SK-N-SH treated with all-trans-retinoic acid at 6 μM for 48 hours (cell line): ENCODE results near the gene PRKCE.

Experiments
- ATAC-seq: fragments of 200-7000 bp; cut with Tn5 transposase; 3 replicates; pipeline ENCODE4 v1.9.1; 2020; ENCODE audit warnings: mild to moderate bottlenecking, moderate library complexity
- ARNTL ChIP-seq: fragments of 450-650 bp; formaldehyde crosslinking; IDR thresholded peaks from 2 replicates; pipeline ENCODE4 v1.5.0; 2020; ENCODE audit warnings: low read depth, mild to moderate bottlenecking, moderate library complexity, borderline replicate concordance
- BACH2 ChIP-seq: fragments of 250-450 bp; sonication (Bioruptor Pico); IDR thresholded peaks from 2 replicates; pipeline ENCODE4 v1.9.0; 2021; ENCODE audit warnings: mild to moderate bottlenecking, borderline replicate concordance
- CREB5 ChIP-seq: fragments of 250-450 bp; sonication (Bioruptor Pico); IDR thresholded peaks from 2 replicates; pipeline ENCODE4 v1.5.1; 2020; ENCODE audit warnings: low read depth, mild to moderate bottlenecking, moderate library complexity
- CSDC2 ChIP-seq: fragments of 250-450 bp; sonication (Bioruptor Pico); IDR thresholded peaks from 2 replicates; pipeline ENCODE4 v1.5.0; 2020; ENCODE audit warnings: mild to moderate bottlenecking, moderate library complexity
- CSRNP3 ChIP-seq: fragments of 250-450 bp; sonication (Bioruptor Pico); IDR thresholded peaks from 2 replicates; pipeline ENCODE4 v1.5.1; 2021; ENCODE audit warnings: mild to moderate bottlenecking, moderate library complexity
- ESRRG ChIP-seq: fragments of 250-450 bp; sonication (Bioruptor Pico); IDR thresholded peaks from 2 replicates; pipeline ENCODE4 v1.6.1; 2021; ENCODE audit warnings: mild to moderate bottlenecking
- GLIS3 ChIP-seq: fragments of 250-450 bp; sonication (Bioruptor Pico); IDR thresholded peaks from 2 replicates; pipeline ENCODE4 v1.5.0; 2020; ENCODE audit warnings: mild to moderate bottlenecking, moderate library complexity
- ISL1 ChIP-seq: fragments of 250-450 bp; sonication (Bioruptor Pico); IDR thresholded peaks from 2 replicates; pipeline ENCODE4 v2.1.2; 2022; ENCODE audit warnings: mild to moderate bottlenecking, moderate library complexity
- OSR1 ChIP-seq: fragments of 250-450 bp; sonication (Bioruptor Pico); IDR thresholded peaks from 2 replicates; pipeline ENCODE4 v1.8.0; 2022; ENCODE audit warnings: moderate library complexity, mild to moderate bottlenecking, inconsistent platforms
- PATZ1 ChIP-seq: fragments of 250-450 bp; sonication (Bioruptor Pico); IDR thresholded peaks from 2 replicates; pipeline ENCODE4 v1.8.0; 2020; ENCODE audit warnings: mild to moderate bottlenecking, moderate library complexity, borderline replicate concordance
- POU6F1 ChIP-seq: fragments of 250-450 bp; sonication (Bioruptor Pico); IDR thresholded peaks from 2 replicates; pipeline ENCODE4 v1.8.0; 2021; ENCODE audit warnings: low read depth, mild to moderate bottlenecking, moderate library complexity, borderline replicate concordance
- PPARA ChIP-seq: fragments of 250-450 bp; sonication (Bioruptor Pico); IDR thresholded peaks from 2 replicates; pipeline ENCODE4 v1.5.0; 2020; ENCODE audit warnings: mild to moderate bottlenecking, borderline replicate concordance
- RARB ChIP-seq: fragments of 250-450 bp; sonication (Bioruptor Pico); IDR thresholded peaks from 2 replicates; pipeline ENCODE4 v1.8.0; 2021; ENCODE audit warnings: mild to moderate bottlenecking, moderate library complexity
- SNAI2 ChIP-seq: fragments of 250-450 bp; sonication (Bioruptor Pico); IDR thresholded peaks from 2 replicates; pipeline ENCODE4 v1.5.0; 2020; ENCODE audit warnings: mild to moderate bottlenecking, moderate library complexity
- TCF4 ChIP-seq: fragments of 250-450 bp; sonication (Bioruptor Pico); IDR thresholded peaks from 2 replicates; pipeline ENCODE4 v1.8.0; 2021; ENCODE audit warnings: mild to moderate bottlenecking, moderate library complexity, borderline replicate concordance
- TOX ChIP-seq: fragments of 250-450 bp; sonication (Bioruptor Pico); IDR thresholded peaks from 2 replicates; pipeline ENCODE4 v1.8.0; 2021; ENCODE audit warnings: mild to moderate bottlenecking, moderate library complexity, borderline replicate concordance
- TSHZ2 ChIP-seq: fragments of 250-450 bp; sonication (Bioruptor Pico); IDR thresholded peaks from 2 replicates; pipeline ENCODE4 v1.5.0; 2020; ENCODE audit warnings: mild to moderate bottlenecking, moderate library complexity
- ZC3H10 ChIP-seq: fragments of 250-450 bp; sonication (Bioruptor Pico); IDR thresholded peaks from 2 replicates; pipeline ENCODE4 v1.5.1; 2021; ENCODE audit warnings: mild to moderate bottlenecking, moderate library complexity
- ZFP3 ChIP-seq: fragments of 250-450 bp; sonication (Bioruptor Pico); IDR thresholded peaks from 2 replicates; pipeline ENCODE4 v1.5.0; 2020; ENCODE audit warnings: mild to moderate bottlenecking, moderate library complexity
- ZFP30 ChIP-seq: fragments of 450-650 bp; formaldehyde crosslinking; IDR thresholded peaks from 2 replicates; pipeline ENCODE4 v1.5.0; 2022; ENCODE audit warnings: mild to moderate bottlenecking, moderate library complexity
- ZNF70 ChIP-seq: fragments of 450-650 bp; formaldehyde crosslinking; IDR thresholded peaks from 2 replicates; pipeline ENCODE4 v1.5.0; 2020; ENCODE audit warnings: mild to moderate bottlenecking, moderate library complexity

PRKCE gene

GRCh38 chr2:46162329-46163097 lies 511.0 kb downstream of the PRKCE start:
- no peak for ATAC-seq
- no peak for TF ChIP-seq CSDC2
- no peak for TF ChIP-seq TSHZ2
- no peak for TF ChIP-seq PATZ1 (CRISPR knock-in tag)
- TF ChIP-seq ZFP3 (CRISPR knock-in tag): no peak
- TF ChIP-seq ARNTL (CRISPR knock-in tag): no peak
- no peak for TF ChIP-seq CSRNP3 (CRISPR knock-in tag)
- no peak for TF ChIP-seq SNAI2 (CRISPR knock-in tag)
- no peak for TF ChIP-seq GLIS3
- TF ChIP-seq BACH2 (CRISPR knock-in tag): no peak
- no peak for TF ChIP-seq RARB (CRISPR knock-in tag)
- TF ChIP-seq TCF4 (CRISPR knock-in tag): no peak
- no peak for TF ChIP-seq ESRRG (CRISPR knock-in tag)
- TF ChIP-seq POU6F1: no peak
- no peak for TF ChIP-seq CREB5 (CRISPR knock-in tag)
- no peak for TF ChIP-seq TOX (CRISPR knock-in tag)
- no peak for TF ChIP-seq ZFP30 (CRISPR knock-in tag)
- TF ChIP-seq PPARA (CRISPR knock-in tag): no peak
- TF ChIP-seq ZNF70 (CRISPR knock-in tag): no peak

- ATAC-seq: no peak
- no peak for TF ChIP-seq PATZ1 (CRISPR knock-in tag)
- no peak for TF ChIP-seq TOX (CRISPR knock-in tag)
- no peak for TF ChIP-seq CREB5 (CRISPR knock-in tag)
- TF ChIP-seq ISL1 (CRISPR knock-in tag): no peak
- no peak for TF ChIP-seq BACH2 (CRISPR knock-in tag)
- TF ChIP-seq ZC3H10 (CRISPR knock-in tag): no peak
- TF ChIP-seq OSR1 (CRISPR knock-in tag): no peak
- no peak for TF ChIP-seq PPARA (CRISPR knock-in tag)
- no peak for TF ChIP-seq ZNF70 (CRISPR knock-in tag)
- no peak for TF ChIP-seq CSRNP3 (CRISPR knock-in tag)
Observed at GRCh38 chr2:46163098-46163430, 511.6 kb downstream of the PRKCE start.
